ENCODE data around the gene THADA. TPM values are rescaled to one million over a fixed set of nuclear protein-coding genes. Genes with fewer than 3 reads are reported as not detected.
"Not testable (repeated sequence)": the region's sequence is repeated elsewhere in the genome, so short reads cannot be mapped to it uniquely, and the experiment has no call there.

Gene THADA
- total RNA-seq, result 11.0 and 18.6 TPM in 2 replicates

- H3K4me3 ChIP-seq (ENCODE audit: low read depth, low read length), result peak within 1 kb of the TSS; percentile 89
- DNase-seq (ENCODE audit: low read depth), result peak; percentile 96
- no peak for TF ChIP-seq CTCF (conservative IDR thresholded peaks at IDR 0.05; ENCODE audit: low read depth, low read length)
These were observed at the start of gene THADA for GRCh38 chr2:43595603-43596412. Gene THADA, minus strand, starts transcription at chr2:43596038. Its CDS starts 3,646 bp downstream, at chr2:43592392.

- H3K4me3 ChIP-seq (ENCODE audit: low read depth, low read length), result no peak overlapping the region
- DNase-seq (ENCODE audit: low read depth), result no peak
- no peak for TF ChIP-seq CTCF (conservative IDR thresholded peaks at IDR 0.05; ENCODE audit: low read depth, low read length)
These were observed 47.8 kb upstream of the THADA start for GRCh38 chr2:43643680-43644079.

- H3K4me3 ChIP-seq (ENCODE audit: low read depth, low read length), result no peak overlapping the region
- TF ChIP-seq CTCF (conservative IDR thresholded peaks at IDR 0.05; ENCODE audit: low read depth, low read length), result no peak
- no peak for DNase-seq (ENCODE audit: low read depth)
These were observed 46.5 kb upstream of the THADA start for GRCh38 chr2:43642363-43642762.

- H3K4me3 ChIP-seq (ENCODE audit: low read depth, low read length), result peak within 1 kb of the TSS; percentile 76
- no peak for DNase-seq (ENCODE audit: low read depth)
- no peak for TF ChIP-seq CTCF (conservative IDR thresholded peaks at IDR 0.05; ENCODE audit: low read depth, low read length)
These were observed 41.4 kb upstream of the THADA start, which contains the start of gene PLEKHH2 for GRCh38 chr2:43637030-43637803. Gene PLEKHH2, plus strand, starts transcription at chr2:43637260. Its CDS starts 7,414 bp downstream, at chr2:43644674.

GRCh38 chr2:43636621-43637020, 40.8 kb upstream of the THADA start:
- no peak for DNase-seq (ENCODE audit: low read depth)
- TF ChIP-seq CTCF (conservative IDR thresholded peaks at IDR 0.05; ENCODE audit: low read depth, low read length), result no peak
- peak overlapping the region; percentile 76 for H3K4me3 ChIP-seq (ENCODE audit: low read depth, low read length)

- H3K4me3 ChIP-seq (ENCODE audit: low read depth, low read length); DNase-seq (ENCODE audit: low read depth): not testable (repeated sequence)
These were observed 40.3 kb upstream of the THADA start for GRCh38 chr2:43636153-43636552.

- TF ChIP-seq CTCF (conservative IDR thresholded peaks at IDR 0.05; ENCODE audit: low read depth, low read length), result no peak
- peak; percentile 59 for DNase-seq (ENCODE audit: low read depth)
- H3K4me3 ChIP-seq (ENCODE audit: low read depth, low read length), result no peak overlapping the region
These were observed 38.9 kb upstream of the THADA start for GRCh38 chr2:43634604-43635306.
